Hair follicle dermal papilla cell (primary cell): ENCODE data around the gene MALRD1. TPM values are rescaled to one million over a fixed set of nuclear protein-coding genes. Genes with fewer than 3 reads are reported as not detected.

ENCODE experiments used
- small RNA-seq: library from RNA; depleted of rRNA; stranded (forward); fragments of <200 nt; gene quantifications from one replicate; pipeline ENCODE3, GENCODE V24; 2012
- total RNA-seq: library from RNA; depleted of rRNA; stranded (reverse); fragments of >200 nt; gene quantifications from 2 replicates; pipeline ENCODE4 v1.2.3, GENCODE V29; 2012

MALRD1 gene
- 0.61 and 3.7 TPM in 2 replicates for total RNA-seq

GRCh38 chr10:19048489-19048888 is at the start of gene MALRD1:
MALRD1 (plus strand) TSS chr10:19048801; CDS start chr10:19048939, 138 bp downstream.

Small RNA genes lying within 50 kb of the gene (small RNA-seq; reads per million reads assigned to genes)
- gene AL354695.1 (not detected), gene HMGN1P20 (not detected), gene RF00012 (not detected), gene RNA5SP303 (8.6 reads per million, percentile 89 among the genes with 10 or more reads in this experiment)
